ENCODE data around the gene IGSF23. TPM values are rescaled to one million over a fixed set of nuclear protein-coding genes. Genes with fewer than 3 reads are reported as not detected.
A peak's percentile ranks its signal among the peaks of the same experiment; 100 is the strongest.
"Not testable (repeated sequence)": the region's sequence is repeated elsewhere in the genome, so short reads cannot be mapped to it uniquely, and the experiment has no call there.

Gene IGSF23
- total RNA-seq, 1 donor from 2014 or later, result 0.46 TPM

DNA sequence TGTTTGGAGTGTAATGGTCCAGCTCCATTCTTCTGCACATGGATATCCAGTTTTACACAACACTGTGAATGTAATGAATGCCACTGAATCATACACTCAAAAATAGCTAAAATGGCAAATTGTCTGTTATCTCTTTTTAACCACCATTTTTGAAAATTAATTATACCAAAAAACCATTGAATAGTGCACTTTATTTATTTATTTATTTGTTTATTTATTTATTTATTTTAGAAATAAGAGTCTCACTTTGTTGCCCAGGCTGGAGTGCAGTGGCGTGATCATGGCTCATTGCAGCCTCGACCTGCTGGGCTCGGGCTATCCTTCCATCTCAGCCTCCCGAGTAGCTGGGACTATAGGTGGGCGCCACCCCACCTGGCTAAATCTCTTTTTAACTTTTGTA lies 50.6 kb downstream of the IGSF23 start:
- DNase-seq (ENCODE audit: low read depth, low spot score), result no peak

DNA sequence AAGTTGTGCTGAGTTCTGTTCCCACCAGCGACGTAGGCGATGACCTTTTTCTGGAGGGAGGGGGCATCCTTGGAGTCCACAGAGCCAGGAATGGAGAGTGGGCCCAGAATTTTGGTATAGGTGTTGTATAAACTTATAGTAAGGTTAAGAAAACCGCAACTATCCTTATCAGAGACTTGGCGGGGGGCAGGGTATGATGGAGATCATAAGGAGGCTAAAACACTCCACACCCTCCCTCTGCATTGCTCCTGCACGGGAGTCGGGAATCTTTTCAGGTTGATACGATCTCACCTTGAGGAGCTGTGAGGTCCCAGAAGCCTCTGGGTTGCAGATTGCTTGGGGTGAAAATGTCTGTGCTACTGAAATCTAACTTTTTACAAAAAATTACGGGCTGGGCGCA lies 51.6 kb downstream of the IGSF23 start:
- no peak for DNase-seq (ENCODE audit: low read depth, low spot score)

DNA sequence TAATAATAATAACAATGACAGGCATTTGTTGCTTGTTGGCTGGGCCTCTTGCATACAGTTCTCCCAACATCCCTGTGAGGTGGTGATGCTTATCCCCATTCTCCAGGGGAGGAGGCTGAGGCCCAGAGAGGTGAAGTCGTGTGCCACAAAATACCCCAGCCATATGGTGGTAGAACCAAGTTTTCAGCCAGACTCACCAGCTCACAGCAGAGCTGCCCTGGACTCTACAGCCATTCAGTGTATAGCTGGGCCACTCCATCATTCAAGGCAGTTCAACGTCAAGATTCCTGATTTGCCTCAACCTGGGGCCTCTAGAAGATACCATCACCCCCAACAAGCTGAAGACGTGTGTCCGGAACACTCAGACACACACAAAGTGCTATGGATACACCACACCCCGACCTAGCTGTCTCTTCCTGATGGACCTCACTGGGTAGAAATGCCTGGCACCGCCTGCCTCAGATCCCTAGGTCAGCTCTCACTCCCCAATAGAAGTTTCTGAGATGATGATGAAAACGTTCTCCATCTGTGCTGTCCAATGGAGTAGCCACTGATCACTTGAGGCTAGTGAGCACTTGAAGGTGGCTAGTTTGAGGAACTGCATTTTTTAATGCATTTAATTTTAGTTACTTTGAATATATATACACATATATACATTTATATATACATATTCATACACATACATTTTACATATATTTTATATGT lies 53.6 kb downstream of the IGSF23 start:
- DNase-seq (ENCODE audit: low read depth, low spot score), result no peak

DNA sequence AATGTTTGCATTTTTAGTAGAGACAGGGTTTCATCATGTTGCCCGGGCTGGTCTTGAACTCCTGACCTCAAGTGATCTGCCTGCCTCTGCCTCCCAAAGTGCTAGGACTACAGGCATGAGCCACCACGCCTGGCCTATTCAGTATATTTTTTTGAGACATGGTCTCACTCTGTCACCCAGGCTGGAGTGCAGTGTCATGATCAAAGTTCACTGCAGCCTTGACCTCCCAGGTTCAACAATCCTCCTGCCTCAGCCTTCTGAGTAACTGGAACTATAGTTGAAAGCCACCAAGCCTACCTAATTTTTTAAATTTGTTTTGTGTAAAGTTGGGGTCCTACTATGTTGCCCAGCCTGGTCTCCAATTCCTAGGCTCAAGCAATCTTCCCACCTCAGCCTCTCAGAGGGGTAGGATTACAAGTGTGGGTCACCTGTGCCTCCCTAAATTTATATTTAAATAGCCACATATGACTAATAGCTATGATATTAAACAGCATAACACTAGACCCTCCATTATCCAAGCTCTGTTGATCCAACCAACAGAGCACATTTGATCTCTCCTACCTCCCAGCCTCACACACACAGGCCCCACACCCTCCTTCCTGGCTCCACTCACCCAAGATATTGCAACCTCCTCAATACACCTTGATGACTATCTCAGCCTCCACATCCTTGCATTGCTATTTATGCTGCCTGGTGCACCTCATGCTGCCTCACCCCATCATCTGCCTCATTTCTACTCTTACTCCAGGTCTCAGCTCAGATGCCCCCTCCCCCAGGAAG lies 55.8 kb downstream of the IGSF23 start:
- DNase-seq (ENCODE audit: low read depth, low spot score), result no peak

DNA sequence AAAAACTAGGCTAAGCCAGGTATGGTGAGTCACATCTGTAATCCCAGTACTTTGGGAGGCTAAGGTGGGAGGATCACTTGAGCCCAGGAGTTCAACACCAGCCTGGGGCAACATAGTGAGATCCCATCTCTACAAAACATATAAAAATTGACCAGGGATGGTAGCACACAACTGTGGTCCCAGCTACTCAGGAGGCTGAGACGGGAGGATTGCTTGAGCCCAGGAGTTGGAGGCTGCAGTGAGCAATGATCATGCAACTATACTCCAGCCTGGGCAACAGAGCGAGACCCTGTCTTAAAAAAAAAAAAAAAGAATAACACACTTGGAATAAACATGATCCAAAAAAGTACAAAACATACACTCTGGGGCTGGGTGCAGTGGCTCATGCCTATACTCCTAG lies 56.7 kb downstream of the IGSF23 start:
- not testable (repeated sequence) for DNase-seq (ENCODE audit: low read depth, low spot score)

DNA sequence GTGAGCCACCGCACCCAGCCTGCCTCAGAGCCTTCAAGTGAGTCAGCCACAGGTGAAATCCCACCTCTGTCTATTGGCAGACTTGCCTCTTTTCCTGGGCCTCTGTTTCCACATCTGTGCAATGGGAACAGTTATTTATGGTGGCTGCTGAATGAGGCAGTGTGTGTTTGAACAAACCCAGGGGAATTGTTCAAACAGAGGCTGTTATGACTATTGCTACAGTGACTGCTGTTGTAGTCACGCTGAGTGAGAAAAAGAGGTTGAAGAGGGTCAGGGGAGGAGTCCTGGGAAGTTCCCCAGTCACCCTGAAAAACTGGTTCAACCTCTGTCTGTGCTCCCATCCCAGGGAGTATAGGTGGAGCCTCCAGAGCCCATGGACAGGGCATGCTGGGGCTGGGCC lies 58.0 kb downstream of the IGSF23 start, which contains the start of gene CEACAM19:
Gene CEACAM19 (plus strand): TSS at position 83 of the 400 bp plus-strand sequence. CDS start 450 bp downstream, outside the sequence.
- no peak for DNase-seq (ENCODE audit: low read depth, low spot score)

DNA sequence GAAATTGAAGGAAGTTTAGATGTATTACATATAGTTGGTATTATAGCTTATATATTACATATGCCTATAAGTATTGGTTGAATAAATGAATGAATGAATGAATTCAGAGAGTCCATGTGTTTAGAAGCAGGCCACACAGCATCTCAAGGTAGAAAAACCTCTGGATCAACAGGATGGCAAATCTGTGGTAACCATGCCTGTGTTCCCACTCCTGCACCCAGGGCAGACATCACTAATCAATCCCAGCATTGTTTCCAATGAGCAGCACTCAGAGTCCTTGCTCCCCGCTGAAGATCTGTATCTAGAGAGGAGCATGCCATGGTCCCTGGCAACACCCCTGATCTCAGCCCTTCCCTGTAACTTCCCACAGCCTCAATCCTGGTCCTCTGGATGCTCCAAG lies 58.9 kb downstream of the IGSF23 start:
- no peak for DNase-seq (ENCODE audit: low read depth, low spot score)

DNA sequence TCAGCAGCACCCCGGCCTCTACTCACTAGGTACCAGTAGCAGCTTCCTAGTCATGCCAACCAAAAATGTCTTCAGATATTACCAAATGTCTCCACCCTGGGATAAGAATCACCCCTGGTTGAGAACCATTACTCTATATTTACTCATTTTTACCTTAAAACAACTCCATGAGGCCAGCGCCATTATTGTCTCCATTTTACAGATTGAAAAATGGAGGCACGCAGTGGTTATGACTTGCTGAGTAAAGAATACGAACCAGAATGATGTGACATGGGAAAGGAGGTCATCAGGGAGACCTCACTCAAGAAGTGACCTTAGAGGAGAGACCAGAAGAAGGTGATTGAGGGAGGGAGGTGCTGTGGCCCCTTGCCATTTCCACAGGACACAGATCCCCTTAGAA lies 60.1 kb downstream of the IGSF23 start:
- no peak for DNase-seq (ENCODE audit: low read depth, low spot score)

DNA sequence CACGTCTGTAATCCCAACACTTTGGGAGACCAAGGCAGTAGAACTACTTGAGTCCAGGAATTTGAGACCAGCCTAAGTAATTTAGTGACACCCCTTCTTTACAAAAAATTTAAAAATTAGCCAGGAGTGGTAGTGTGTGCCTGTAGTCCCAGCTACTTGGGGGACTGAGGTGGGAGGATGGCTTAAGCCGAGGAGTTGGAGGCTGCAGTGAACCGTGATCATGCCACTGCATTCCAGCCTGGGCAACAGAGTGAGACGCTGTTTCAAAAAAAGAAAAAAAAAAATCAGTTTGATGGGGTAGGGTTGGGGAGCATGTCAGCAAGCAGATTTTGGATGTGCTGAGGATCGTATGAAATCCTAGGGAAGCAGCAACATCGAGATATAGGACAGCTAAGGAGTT lies 62.2 kb downstream of the IGSF23 start:
- DNase-seq (ENCODE audit: low read depth, low spot score), result no peak

DNA sequence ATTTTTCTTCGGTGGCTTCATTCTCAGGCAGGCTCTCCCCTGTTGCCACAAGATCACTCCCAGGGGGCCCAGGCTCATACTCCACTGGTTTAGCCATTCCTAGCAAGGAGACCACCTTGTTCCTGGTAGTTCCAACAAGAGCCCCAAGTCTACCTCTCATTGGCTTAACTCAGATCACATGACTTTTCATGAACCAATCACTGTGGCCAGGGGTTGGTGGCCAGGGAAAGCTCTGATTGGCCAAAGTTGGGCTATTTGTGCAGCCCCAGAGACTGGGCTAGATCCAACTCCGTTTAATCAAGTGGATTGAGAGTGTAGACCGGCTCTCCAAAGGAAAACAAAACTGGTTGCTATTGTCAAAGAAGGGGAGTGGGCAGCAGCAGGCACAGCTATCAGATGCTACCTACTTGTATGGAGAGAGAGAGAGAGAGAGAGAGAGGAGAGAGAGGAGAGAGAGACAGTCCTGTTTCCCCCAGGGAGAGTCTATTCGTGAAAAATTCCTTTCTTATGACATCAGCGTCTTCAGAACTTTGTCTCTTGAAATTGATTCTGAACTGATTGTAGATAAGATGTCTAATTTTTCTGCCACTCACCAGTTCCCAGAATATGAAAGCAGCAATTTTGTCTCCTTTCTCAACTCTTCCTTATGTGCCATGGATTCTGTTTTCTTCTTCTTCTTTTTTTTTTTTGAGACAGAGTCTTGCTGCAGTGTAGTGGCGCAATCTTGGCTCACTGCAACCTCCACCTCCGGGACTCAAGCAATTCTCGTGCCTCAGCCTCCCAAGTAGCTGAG lies 63.9 kb downstream of the IGSF23 start:
- DNase-seq (ENCODE audit: low read depth, low spot score), result peak; percentile 13

DNA sequence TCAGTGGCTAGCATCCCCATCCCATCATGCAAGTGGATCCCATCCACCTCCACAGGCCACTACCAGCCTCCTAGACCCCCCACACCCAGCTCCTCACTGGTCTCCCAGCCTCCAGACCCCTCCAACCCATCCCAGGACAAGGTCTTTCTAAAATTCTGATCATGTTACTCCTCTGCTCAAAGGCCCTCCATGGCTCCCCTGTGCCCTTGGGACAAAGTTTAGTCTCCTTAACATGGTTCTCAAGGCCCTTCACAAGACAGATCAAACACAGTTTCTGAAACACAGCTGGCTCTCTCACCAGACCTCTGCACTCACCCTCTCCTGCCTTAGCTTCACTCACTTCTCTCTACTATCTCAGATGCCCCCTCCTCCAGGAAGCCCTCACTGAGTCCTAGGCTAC lies 67.2 kb downstream of the IGSF23 start:
- DNase-seq (ENCODE audit: low read depth, low spot score), result no peak

DNA sequence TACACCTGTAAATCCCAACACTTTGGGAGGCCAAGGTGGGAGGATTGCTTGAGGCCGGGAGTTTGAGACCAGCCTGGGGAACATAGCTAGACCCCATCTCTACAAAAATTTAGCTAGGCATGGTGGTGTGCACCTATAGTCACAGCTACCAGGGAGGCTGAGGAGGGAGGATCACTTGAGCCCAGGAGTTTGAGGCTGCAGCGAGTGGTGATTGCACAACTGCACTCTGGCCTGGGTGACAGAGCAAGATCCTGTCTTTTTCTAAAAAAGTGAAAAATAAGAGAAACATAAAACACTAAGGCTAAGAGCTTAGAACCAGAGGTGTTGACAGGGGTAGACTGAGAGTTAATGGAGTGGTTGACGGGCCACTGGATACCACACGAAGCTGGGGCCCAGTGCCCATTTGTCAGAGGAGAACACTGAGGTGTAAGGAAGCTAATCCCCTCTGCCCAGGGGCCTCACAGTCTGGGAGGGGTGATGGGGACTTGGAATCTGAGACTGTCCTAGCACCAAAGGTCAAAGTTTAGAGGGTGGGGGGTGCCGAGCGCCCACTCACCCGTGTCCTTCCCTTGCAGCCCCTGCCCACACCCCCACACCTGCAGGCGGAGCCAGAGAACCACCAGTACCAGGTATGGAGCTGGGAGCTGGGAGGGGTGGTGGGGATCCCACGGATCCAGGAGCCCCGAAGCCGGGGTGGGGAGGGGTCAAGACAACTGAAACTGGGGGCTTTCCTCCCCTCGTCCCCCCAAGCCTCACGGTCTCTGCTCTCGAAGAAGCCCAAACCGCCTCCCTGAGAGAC lies 68.8 kb downstream of the IGSF23 start:
- DNase-seq (ENCODE audit: low read depth, low spot score), result no peak

DNA sequence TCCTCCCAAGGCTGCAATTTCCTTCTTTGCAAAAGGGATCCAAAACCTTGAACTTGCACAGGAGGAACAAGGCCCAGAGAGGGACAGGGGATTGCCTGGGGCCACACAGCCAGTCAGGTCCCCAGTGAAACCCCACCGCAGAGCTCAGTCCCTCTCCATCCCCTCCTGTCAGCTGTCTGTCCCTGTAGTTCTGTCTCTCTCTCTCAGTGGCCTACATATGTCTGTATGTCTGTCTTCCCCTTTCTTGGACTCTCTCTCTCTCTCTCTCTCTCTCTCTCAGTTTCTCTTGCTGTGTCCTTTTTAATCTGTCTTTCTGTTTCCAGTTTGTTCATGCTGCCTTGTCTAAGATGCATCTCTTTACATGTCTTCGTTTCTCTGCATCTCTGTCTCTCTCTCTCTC lies 69.4 kb downstream of the IGSF23 start:
- DNase-seq (ENCODE audit: low read depth, low spot score), result no peak

DNA sequence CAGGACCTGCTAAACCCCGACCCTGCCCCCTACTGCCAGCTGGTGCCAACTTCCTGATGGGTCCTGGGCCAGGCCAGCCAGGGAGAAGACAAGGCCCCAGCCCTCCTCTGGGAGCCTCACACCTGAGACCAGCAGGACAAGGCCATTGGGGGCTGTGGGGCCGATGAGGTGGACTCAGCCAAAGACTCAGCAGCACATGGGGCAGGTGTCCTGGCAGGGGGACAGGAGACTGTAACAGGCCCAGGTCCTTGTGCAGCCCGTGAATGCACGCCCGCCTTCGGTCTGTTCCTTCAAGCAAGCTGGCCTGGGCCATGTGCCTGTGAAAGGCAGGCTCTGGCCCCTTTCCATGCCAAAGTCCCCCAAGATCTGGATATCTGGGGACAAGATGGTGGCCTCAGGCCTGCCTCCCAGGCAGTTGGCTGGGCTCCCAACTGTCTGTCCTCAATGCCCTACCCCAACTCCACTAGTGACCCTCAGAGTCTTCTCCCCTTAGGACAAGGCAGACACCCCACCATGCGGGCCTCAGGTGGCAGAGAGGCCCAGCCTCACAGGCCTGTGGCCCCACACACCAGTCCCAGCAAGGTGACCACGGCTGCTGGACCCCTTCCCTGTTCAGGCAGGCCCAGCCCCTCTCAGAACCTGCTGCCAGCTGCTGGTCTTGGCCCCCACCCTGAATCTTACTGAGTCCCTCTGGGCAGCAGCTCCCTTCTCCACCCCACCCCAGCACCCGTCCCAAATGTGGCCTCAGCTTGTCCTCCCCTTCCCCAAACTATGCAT lies 70.3 kb downstream of the IGSF23 start:
- no peak for DNase-seq (ENCODE audit: low read depth, low spot score)

DNA sequence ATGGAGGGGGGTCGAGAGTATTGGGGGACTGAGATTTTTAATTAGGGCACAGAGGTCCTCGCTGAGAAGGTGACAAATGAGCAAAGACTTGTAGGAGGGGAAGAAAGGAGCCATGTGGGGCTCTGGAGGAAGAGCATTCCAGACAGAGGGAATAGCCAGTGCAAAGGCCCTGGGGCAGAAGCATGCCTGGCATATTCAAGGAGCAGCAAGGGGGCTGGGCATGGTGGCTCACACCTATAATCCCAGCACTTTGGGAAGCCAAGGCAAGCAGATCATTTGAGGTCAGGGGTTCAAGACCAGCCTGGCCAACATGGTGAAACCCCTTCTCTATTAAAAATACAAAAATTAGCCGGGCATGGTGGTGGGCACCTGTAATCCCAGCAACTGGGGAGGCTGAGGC lies 71.0 kb downstream of the IGSF23 start:
- DNase-seq (ENCODE audit: low read depth, low spot score), result not testable (repeated sequence)

DNA sequence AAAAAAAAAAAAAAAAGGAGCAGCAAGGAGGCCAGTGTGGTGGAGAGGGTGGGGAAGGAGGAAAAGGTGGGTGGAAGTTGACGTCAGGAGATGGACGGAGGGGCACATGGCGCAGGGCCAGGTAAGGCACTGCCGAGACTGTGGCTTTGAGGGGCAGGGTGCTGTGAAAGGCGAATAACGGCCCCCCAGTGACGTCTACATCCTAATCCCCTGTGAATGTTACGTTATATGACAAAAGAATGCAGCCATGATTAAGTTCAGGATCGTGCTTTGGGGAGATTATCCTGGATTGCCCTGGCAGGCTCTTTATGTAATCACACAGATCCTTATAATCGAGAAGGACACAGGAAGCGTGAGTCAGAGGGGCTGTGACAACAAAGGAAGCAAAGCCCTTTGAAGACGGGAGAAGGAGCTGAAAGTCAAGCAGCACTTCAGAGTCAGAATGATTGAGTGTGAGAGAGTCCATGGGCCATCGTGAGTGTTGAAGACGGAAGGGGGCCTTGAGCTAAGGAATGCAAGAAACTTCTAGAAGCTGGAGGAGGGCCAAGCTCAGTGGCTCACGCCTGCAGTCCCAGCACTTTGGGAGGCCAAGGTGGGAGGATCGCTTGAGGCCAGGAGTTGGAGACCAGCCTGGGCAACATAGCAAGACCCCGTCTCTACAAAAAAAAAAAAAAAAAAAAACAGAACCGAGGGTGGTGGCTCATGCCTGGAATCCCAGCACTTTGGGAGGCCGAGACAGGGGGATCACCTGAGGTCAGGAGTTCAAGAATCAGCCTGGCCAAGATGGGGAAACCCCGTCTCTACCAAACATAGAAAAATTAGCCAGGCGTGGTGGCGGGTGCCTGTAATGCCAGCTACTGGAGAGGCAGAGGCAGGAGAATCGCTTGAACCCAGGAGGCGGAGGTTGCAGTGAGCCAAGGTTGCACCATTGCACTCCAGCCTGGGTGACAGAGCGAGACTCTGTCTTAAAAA lies 71.8 kb downstream of the IGSF23 start:
- peak; percentile 94 for DNase-seq (ENCODE audit: low read depth, low spot score)

DNA sequence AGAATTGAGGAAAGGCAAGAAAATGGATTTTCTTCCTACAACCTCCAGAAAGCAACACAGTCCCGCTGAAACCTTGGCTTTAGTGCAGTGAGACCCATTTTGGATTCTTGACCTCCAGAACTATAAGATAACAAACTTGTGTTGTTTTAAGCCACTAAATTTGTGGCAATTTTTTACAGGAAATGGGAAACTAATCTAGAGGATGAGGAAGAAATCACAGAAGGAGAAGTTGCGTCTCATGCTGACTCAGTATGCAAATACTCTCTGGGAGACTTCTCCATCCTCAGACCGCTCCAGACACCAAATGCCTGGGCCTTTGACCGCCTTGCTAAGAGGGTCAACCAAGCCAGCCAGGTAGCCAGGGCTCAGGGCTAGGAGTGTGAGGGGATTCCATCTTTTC lies 72.5 kb downstream of the IGSF23 start:
- no peak for DNase-seq (ENCODE audit: low read depth, low spot score)
